ENCODE results near the gene GALR1. TPM values are rescaled to one million over a fixed set of nuclear protein-coding genes. Genes with fewer than 3 reads are reported as not detected.
"Not testable (repeated sequence)": the region's sequence is repeated elsewhere in the genome, so short reads cannot be mapped to it uniquely, and the experiment has no call there.

GALR1 gene, protein sequence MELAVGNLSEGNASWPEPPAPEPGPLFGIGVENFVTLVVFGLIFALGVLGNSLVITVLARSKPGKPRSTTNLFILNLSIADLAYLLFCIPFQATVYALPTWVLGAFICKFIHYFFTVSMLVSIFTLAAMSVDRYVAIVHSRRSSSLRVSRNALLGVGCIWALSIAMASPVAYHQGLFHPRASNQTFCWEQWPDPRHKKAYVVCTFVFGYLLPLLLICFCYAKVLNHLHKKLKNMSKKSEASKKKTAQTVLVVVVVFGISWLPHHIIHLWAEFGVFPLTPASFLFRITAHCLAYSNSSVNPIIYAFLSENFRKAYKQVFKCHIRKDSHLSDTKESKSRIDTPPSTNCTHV
- not detected for polyA plus RNA-seq (2013, experiment 1 of 2; ENCODE audit: insufficient read length)
- polyA plus RNA-seq (2013, experiment 2 of 2; ENCODE audit: insufficient read length) = not detected

DNA sequence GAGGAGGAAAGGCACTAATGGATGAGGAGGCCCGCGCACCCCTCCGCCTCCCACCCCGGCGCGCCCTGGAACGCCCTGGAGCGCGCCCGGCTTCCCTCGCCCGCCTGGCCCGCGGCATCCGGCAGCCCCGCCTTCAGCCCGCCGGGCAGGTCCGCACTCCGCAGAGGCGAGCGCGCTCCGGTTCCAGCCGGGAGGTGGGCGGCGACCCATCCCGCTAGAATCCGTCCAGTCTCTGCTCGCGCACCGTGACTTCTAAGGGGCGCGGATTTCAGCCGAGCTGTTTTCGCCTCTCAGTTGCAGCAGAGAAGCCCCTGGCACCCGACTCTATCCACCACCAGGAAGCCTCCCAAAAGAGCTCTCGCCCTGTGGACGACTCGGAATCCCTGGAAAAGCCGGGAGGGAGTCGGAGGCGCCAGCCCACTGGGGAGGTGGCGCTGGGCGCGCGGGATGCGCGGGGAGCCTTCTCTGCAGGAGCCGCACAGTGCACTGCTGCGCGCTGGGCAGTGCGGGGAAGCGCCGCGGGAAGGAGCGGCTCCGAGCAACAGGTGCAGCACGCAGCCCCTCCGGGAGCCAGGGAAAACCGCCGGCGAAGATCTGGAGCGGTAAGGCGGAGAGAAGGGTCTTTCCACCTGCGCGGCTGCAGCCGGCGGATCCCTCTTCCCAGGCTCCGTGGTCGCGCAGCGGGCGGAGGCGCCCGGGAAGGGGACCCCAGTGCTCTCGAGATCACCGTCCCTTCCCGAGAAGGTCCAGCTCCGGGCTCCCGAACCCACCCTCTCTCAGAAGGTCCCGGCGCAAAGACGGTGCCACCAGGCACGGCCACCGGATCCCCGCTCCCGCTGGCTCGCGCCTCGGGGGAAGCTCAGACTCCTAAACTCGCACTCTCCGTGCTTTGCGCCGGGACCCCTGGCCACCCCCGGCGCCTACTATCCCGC lies at the start of gene GALR1:
TSS of gene GALR1 (plus strand) at position 280 of the 932 bp plus-strand sequence. CDS start 701 bp downstream, outside the sequence.
- DNase-seq = no peak

DNA sequence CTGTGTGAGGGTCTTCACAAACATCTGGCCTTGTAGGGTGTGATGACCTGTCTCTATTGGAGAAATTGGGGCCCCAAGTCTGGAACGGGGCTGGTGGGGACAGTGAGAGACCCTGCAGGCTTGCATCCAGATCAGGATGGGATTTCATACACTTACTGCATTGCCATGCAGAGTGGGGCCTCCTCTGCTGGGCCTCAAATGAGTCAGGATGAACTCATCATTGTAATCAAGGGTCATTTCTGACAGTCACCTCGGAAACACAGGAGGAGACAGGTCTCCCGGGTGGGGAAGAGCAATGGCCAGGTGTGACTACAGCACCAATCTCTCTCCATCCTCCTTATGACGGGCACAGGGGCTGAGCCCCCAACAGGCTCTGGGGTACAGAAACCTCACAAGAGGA lies 48.1 kb upstream of the GALR1 start:
- DNase-seq = no peak

DNA sequence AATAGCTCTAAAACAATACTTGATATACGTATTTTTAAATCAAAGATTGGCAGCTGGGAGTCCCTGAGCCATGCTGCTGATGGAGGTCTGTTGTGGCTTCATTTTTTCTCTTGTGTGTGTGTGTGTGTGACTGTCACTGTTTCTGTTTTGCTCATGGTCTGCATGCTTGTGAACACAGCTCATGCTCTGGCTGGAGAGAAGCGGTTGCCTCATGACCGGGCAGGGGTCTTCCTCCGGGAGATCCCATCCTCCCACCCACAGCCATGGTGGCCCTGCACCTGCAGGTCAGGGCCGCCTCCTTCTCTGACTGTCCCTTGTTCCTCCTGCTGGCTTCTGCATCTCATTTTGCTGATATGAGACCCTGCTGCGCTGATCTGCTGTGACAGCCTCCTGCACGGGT lies 47.3 kb upstream of the GALR1 start:
- no peak for DNase-seq

DNA sequence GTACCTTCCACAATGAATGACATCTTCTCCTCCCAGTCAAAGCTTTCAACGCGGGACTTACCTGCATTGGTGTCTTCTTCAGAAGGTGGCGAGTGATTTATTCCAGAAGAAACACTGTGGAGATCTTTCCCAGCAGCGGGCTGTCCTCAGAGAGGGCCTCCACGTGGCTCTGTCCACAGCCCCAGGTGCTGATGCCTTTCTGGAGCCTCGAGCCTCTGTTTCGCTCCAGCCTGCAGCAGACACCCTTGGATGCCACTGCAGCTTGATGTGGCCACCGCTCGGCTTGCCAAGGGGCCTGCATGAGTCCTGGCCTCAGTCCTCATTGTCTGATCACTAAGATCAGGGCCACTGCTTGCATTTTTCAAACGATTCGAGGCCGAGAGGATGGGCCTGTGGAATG lies 46.6 kb upstream of the GALR1 start:
- peak; percentile 8 for DNase-seq

DNA sequence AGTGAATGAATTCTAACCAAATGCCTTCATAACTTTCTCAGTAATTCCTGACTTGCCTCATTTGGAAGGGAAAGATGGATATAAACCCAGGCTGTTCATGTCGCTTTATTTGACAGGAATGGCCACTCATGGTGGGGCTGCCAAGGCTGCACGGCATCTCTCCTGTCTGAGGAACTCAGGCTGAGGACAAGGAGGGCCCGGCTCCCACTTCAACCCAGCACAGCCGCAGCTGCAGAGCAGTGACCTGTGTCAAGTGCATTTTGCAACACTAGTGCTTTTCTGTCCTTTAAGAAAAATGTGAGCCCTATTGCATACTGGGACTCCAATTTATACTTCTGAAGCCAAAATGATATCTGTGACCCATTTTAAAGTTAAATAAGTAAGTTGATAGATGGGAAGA lies 45.8 kb upstream of the GALR1 start:
- DNase-seq = no peak

DNA sequence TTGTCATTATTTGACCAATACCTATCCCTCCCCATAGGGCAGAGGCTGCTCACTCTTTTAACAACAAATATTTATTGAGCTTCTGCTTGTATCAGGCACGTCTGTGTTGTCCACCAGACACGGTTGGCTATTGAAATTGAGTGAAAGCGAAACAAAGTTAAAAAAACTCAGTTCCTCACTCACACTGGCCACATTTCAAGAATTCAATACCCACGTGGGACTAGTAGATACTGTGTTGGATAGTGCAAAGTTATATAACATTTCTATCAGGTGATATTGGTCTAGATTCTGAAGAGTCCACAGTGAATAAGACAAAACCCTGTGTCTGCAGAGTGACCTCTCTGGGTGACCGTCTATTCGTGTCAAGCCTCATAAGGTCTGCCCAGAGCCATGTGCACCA lies 43.9 kb upstream of the GALR1 start:
- DNase-seq = no peak

DNA sequence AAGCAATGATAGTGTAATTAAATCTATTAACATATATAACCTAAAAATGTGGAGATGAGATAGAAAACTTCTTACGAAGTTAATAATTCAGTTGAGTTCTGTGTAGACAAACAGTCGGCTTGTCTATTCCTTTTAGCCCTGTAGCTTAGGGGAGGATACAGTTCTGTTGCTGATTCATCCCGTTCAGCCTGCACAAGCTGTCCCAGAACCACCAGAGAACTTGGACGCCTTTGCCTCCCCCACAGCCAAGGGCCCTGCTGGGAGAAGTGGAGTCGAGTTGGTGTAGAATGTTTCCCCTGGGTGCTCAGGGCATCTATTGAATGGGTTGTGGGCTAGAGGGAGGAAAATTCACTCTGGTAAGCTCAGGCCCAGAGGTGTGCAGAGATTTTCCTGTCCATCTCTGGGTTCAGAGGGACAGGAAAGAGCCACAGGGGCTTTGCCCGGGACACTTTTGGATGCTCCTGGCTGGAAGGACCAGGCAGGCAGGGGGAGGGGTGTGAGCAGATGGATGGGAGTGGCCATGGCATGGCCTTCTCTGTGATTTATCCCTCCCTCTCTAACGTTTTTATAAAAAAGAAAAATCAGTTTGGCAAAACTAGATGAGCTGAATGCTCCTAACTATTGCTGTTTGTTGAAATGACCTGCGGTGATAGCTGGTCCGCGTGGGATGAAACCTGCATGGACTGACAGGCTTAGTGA lies 42.8 kb upstream of the GALR1 start:
- peak; percentile 16 for DNase-seq

DNA sequence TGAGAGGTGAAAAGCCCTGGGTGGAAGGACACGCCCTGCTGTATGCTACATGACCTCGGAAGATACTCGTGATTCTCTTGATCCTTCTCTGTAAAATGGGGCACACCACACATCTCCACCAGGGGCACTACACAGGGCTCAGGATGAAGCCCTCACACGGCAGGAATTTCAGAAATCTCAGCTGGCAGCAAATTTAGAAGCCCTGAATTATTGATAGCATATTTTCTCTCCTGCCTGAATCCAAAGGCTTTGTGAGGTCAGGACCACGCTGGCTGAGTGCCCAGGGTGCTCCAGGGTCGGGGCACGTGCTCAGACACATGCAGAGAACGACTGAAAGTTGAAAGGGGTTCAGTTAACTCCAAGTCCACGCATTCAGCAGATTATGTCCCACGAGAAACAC lies 42.1 kb upstream of the GALR1 start:
- DNase-seq = peak; percentile 79

DNA sequence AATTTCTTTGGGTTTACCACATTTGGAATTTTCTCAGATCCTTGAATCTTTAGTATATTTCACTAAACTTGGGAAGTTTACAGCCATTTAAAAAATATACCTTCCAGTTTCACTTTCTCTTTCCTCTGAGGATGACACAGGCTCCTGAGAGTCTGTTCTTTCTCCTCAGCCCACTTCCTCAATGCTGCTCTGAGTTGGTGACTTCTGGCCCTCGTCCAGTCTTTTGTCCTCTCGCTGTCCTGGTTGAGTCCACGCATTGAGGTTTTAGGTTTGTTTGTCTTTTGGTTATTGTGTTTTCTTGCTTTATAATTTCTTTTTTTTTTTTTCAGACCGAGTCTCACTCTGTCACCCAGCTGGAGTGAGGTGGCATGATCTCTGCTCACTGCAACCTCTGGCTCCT lies 40.7 kb upstream of the GALR1 start:
- peak; percentile 24 for DNase-seq

DNA sequence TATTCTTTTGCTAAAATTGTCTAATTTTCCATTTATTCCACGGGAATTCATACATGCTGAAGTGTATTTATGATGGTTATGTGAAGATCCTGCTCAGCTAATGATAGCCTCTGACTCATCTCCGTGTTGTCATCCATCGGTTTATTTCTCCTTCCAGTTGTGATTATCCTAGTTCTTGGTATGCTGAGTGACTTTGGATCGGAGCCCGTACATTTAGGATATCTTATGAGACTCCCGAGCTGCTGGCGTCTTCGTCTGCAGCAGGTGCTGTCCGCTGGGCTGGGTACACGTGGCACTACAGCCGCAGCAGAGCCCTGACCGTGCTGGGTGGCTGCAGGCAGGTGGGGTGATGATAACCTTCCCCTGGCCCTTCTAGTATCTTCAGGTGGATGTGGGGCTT lies 40.1 kb upstream of the GALR1 start:
- peak; percentile 17 for DNase-seq

DNA sequence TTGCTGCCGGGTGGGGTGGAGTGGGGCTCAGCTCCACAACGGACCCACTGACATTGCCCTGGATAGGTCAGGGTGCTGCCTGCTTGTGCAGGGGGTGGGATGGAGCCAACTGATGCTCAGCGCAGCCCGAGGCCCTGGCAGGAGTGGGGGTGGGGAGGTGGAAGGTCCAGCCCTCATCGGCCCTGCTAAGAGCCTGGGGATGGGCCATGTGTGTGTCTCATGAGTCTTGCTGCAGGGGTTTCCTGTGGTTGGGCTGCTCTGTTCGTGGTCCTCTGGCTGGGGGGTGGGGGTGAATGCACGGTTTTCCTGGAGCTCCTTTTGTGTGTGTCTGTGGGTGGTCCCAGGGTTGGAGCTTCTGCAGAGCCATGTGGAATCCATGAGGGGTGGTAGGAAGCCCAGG lies 39.4 kb upstream of the GALR1 start:
- DNase-seq = peak; percentile 25

DNA sequence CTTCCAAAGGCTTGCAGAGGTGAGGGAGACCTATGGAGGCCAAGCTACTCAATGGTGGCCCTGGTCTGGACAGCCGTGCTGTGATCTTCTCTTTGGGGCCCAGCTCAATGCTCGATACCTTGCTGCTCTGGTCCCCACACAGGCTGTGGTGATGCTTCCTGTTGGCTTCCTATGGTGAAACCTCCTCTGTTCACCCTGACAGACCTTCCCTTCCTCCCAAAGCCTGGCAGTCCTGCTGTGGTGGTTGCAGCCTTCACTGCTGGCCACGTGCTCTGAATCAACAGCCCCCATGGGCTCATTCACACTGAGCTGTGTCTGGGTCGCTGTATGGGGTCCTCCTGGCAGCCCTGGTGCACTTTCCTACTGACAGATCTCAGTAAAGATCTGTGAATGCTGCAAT lies 31.0 kb upstream of the GALR1 start:
- no peak for DNase-seq

DNA sequence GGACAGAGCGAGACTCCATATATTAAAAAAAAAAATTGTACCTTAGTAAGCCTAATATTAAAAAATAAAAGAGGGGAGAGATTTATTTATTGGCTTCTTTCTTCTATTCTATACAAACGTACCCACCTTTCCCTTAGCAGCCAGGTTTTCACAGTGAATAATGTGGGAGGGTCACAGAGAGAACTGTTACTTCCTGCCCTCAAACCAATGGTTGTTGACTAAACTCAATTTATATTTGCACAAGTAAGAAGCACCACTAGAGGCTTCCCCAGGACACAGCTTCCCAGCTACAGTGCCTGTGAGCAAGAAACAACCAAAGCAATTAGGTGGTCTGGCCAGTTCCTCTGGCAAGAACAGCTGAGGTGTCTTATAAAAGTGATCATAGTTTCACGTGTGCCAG lies 28.9 kb upstream of the GALR1 start:
- DNase-seq = no peak

DNA sequence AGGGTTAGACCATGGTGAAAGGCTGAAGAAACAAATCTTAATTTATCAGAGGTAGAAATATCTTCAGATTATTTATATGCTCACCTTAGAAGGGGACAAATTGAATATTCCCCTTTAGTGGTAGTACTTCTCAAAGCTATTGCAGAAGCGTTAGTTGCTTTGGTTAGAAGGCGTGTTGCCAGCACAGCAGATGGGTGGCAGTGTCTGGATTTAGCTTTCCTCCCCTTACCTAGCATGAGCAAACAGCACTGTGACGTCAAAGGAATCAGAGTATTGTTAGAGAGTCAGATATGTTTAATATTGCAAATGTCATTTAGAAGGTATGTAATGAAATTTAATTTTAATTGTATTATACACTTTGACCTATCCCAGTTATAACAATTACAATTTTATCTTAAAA lies 27.2 kb upstream of the GALR1 start:
- no peak for DNase-seq

DNA sequence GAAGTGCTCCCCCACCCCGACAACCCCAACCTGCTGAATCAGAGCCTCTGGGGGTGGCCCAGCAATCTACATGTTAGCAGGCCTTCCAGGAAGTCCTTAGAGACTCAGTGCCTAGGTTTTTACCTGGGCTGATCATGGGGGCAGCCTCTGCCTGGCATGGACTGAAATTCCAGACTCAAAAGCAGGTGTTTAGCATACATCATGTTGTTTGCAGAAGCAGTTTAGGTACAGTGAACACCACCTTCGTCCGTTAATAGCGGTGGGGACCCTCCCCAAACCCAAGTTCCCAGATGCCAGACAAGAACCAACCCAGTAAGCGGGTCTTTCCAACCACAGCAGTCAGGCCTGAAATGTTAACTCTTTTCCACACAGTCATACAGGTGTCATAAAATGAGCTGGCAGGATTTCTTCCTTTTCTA lies 26.4 kb upstream of the GALR1 start:
- DNase-seq = no peak

DNA sequence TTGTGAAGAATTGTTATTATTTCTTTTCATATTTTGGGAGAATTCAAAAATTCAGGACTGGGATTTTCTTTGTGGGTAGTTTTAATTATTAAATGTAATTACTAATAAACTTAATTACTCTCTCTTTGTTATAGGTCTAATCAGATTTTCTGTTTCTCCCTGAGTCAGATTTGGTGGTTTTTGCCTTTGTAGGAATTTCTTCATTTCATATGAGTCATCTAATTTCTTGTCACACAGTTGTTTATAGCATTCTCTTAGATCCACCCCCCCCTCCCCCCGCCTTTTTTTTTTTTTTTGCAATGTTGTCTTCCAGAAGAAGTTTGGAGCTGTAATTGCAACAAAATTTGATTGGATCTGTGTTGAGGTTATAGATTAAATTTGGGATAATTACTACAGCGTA lies 26.0 kb upstream of the GALR1 start:
- peak; percentile 28 for DNase-seq

DNA sequence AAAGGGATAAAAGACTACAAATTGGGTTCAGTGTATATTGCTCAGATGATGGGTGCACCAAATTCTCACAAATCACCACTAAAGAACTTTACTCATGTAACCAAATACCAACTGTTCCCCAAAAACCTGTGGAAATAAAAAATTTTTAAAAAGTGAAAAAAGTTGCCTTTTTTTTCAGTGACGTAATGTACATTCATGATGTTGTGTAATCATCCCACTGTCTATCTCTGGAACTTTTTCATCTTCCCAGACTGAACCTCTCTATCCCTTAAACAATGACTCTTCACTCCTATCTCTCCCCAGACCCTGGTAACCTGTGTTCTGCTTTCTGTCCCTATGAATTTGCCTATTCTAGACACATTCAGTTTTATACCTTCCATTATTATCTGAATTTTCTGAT lies 19.0 kb upstream of the GALR1 start:
- no peak for DNase-seq

DNA sequence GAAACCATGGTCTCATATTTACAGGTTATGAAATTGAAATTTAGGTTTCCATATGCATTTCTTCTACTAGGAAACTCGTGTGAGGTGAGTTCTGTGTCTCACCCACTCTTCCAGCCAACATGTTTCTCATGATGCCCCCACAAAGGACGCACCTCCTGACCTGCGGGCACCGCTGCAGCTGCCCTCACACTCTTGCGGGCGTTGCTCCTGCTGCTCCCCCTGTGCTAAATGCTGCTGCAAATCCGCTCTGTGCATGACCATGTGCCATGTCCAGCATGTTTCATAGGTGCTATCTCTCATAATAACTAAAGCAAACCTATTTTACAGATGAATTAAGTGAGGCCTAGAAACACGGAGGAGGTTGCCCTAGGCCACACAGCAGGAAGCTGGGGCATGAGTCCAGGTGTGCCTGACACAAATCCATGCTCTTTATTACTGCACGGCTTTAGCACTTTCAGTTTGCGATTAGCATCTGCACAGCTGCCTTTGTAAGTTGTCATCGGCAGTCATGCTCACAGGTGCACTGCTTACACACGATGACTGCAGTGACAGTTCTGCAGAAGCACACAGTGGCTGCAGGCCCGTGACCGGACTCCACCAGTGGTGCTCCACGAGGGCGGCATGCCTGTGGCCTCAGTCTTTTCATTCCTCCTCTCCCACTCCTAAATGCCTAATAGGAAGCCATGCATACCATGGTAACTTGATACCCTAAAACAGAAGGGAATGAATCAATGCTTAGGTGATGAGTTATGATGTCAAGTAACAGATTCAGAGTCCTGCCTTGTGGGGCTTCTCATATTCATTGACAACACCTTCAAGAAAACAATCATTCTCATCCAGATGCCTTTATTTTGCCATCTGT lies 14.9 kb upstream of the GALR1 start:
- no peak for DNase-seq

DNA sequence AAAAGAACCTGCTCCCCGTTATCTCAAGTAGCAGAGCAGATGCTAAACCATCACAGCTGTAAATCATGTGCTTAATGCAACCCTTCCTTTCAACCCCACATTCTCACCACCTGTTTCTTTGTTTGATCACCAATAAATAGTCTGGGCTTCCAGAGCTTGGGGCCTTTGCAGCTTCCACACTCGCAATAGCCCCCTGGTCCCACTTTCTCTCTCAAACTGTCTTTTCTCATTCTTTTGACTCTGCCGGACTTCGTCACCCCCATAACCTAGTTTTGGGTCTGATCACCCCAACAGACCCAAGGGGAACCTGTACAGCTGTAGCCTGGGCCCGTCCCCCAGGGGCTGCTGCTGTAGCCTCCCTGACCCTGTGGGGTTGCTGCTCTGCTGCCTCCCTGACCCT lies 10.4 kb upstream of the GALR1 start:
- DNase-seq = not testable (repeated sequence)

DNA sequence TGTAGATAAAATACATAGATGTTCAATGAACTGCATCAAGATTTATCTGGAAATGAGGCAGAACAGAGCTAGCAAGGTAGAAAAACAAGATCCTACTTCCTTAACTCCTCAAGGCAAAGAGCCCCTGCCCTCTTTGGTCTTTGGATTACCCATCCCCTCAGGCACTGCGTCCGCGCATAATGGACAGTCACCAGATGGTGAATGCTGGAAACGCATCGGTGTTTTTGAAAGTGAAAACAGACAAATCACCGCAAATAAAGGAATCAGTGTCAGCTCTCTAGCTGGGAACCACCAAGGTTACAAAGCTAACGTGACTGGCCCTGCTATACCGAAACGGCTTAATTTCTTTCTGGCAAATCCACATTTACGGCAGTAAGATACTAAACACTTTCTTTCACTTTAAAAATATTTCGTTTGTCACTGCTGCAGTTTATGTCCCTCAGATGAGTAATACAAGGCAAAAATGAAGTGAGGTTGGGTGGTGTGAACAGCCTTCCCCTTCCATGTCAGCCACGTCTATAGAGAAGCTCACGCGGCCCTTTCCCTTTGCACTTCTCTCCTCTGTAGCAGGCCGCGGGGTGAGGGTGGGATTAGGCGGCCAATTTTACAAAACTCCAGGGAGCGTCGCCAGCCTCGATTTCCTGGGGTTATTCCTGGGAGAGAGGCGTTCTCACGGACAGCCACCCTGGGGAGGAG lies 627 bp upstream of the GALR1 start:
- DNase-seq = no peak

DNA sequence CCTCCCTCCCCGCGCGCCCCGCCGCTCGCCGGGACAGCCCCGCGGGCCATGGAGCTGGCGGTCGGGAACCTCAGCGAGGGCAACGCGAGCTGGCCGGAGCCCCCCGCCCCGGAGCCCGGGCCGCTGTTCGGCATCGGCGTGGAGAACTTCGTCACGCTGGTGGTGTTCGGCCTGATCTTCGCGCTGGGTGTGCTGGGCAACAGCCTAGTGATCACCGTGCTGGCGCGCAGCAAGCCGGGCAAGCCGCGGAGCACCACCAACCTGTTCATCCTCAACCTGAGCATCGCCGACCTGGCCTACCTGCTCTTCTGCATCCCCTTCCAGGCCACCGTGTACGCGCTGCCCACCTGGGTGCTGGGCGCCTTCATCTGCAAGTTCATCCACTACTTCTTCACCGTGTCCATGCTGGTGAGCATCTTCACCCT lies 865 bp downstream of the GALR1 start:
- no peak for DNase-seq

Measured in fibroblast of skin of abdomen (primary cell).